HEK293 (cell line): ENCODE measurements around the gene CHN2.

Source experiments
- CTCF ChIA-PET: fragments of 350-600 bp; formaldehyde crosslinking; extraction: SDS; loops from one replicate; lab custom pipeline; 2021; ENCODE audit warnings: antibody characterized with exemption; lab: Yijun Ruan, JAX
- POLR2A ChIA-PET: fragments of 300-600 bp; formaldehyde crosslinking; extraction: SDS; loops from one replicate; lab custom pipeline; 2020; ENCODE audit warnings: antibody characterized with exemption, inconsistent platforms; lab: Yijun Ruan, JAX
- H3K27ac ChIP-seq: fragments of 200-500 bp; sonication (Bioruptor generic); 2 replicates; pipeline ENCODE4 v1.5.1; 2014; ENCODE audit warnings: low read depth, low read length, control low read depth, inconsistent platforms; ENCODE audit errors: extremely low read depth
- H3K36me3 ChIP-seq, 2 experiments: fragments of 200-500 bp in 1 of 2; sonication (Bioruptor generic) in 1 of 2; 1 replicate in 1 of 2; 2 replicates in 1 of 2; pipeline ENCODE4 v1.5.1; 2014 to 2017; ENCODE audit warnings: inconsistent platforms in 2 of 2, low read length in 2 of 2; ENCODE audit not compliant: control insufficient read depth in 2 of 2, insufficient read depth in 1 of 2
- H3K4me1 ChIP-seq: fragments of 200-500 bp; sonication (Bioruptor generic); 2 replicates; pipeline ENCODE4 v1.5.1; 2014; ENCODE audit warnings: mild to moderate bottlenecking, low read length, inconsistent platforms; ENCODE audit not compliant: control insufficient read depth, insufficient read depth
- H3K4me3 ChIP-seq: 2 replicates; pipeline ENCODE4 v1.5.1; 2011; ENCODE audit warnings: low read depth, mild to moderate bottlenecking, control low read depth, low read length, moderate library complexity
- H3K9me3 ChIP-seq: fragments of 200-500 bp; sonication (Bioruptor generic); 2 replicates; pipeline ENCODE4 v1.5.1; 2014; ENCODE audit warnings: low read depth, low read length, inconsistent platforms; ENCODE audit not compliant: control insufficient read depth, insufficient read depth
- AEBP2 ChIP-seq: fragments of 450-650 bp; formaldehyde crosslinking; IDR thresholded peaks from 2 replicates; pipeline ENCODE4 v1.5.1; 2016; ENCODE audit warnings: missing biosample characterization, missing genetic modification characterization, borderline replicate concordance
- BCL11B ChIP-seq: fragments of 450-650 bp; formaldehyde crosslinking; IDR thresholded peaks from 2 replicates; pipeline ENCODE4 v1.5.1; 2016; ENCODE audit warnings: low read depth, missing biosample characterization, missing genetic modification characterization
- PRDM4 ChIP-seq: fragments of 450-650 bp; formaldehyde crosslinking; IDR thresholded peaks from 2 replicates; pipeline ENCODE4 v1.5.1; 2017; ENCODE audit warnings: missing biosample characterization, missing genetic modification characterization
- PRDM6 ChIP-seq: fragments of 450-650 bp; formaldehyde crosslinking; IDR thresholded peaks from 2 replicates; pipeline ENCODE4 v1.5.1; 2017; ENCODE audit warnings: missing biosample characterization, missing genetic modification characterization
- SETDB1 ChIP-seq: IDR thresholded peaks from one replicate; pipeline ENCODE4 v1.6.1; 2017; ENCODE audit warnings: mild to moderate bottlenecking, low read length, moderate library complexity, mixed read lengths; ENCODE audit not compliant: insufficient read length
- YY1 ChIP-seq: fragments of 450-650 bp; formaldehyde crosslinking; IDR thresholded peaks from 2 replicates; pipeline ENCODE4 v1.5.1; 2018; ENCODE audit warnings: missing biosample characterization, missing genetic modification characterization
- ZBTB20 ChIP-seq: fragments of 450-650 bp; formaldehyde crosslinking; IDR thresholded peaks from 2 replicates; pipeline ENCODE4 v1.5.1; 2016; ENCODE audit warnings: missing biosample characterization, missing genetic modification characterization
- ZFP41 ChIP-seq: fragments of 450-650 bp; formaldehyde crosslinking; IDR thresholded peaks from 2 replicates; pipeline ENCODE4 v1.5.1; 2016; ENCODE audit warnings: missing biosample characterization, missing genetic modification characterization, borderline replicate concordance
- ZNF155 ChIP-seq: fragments of 450-650 bp; formaldehyde crosslinking; IDR thresholded peaks from 2 replicates; pipeline ENCODE4 v1.5.1; 2016; ENCODE audit warnings: missing biosample characterization, missing genetic modification characterization
- ZNF341 ChIP-seq: fragments of 450-650 bp; formaldehyde crosslinking; IDR thresholded peaks from 2 replicates; pipeline ENCODE4; 2016; ENCODE audit warnings: low read depth, missing biosample characterization, missing genetic modification characterization
- ZNF391 ChIP-seq: fragments of 450-650 bp; formaldehyde crosslinking; IDR thresholded peaks from 2 replicates; pipeline ENCODE4 v1.5.1; 2016; ENCODE audit warnings: low read depth, missing biosample characterization, missing genetic modification characterization, borderline replicate concordance
- ZNF449 ChIP-seq: fragments of 450-650 bp; formaldehyde crosslinking; IDR thresholded peaks from 2 replicates; pipeline ENCODE4 v1.5.1; 2017; ENCODE audit warnings: missing biosample characterization, mild to moderate bottlenecking, missing genetic modification characterization, moderate library complexity
- ZNF513 ChIP-seq: fragments of 450-650 bp; IDR thresholded peaks from 2 replicates; pipeline ENCODE4 v1.5.1; 2018; ENCODE audit warnings: missing biosample characterization, missing genetic modification characterization
- ZNF529 ChIP-seq: fragments of 450-650 bp; formaldehyde crosslinking; IDR thresholded peaks from 2 replicates; pipeline ENCODE4 v1.5.1; 2017; ENCODE audit warnings: missing genetic modification characterization, missing biosample characterization; ENCODE audit not compliant: insufficient replicate concordance
- ZNF561 ChIP-seq: fragments of 450-650 bp; IDR thresholded peaks from 2 replicates; pipeline ENCODE4 v1.5.1; 2018; ENCODE audit warnings: missing biosample characterization, missing genetic modification characterization, borderline replicate concordance
- ZNF791 ChIP-seq: fragments of 450-650 bp; formaldehyde crosslinking; IDR thresholded peaks from 2 replicates; pipeline ENCODE4 v1.5.1; 2016; ENCODE audit warnings: missing biosample characterization, missing genetic modification characterization

Gene CHN2

GRCh38 chr7:29511337-29511736, 316.8 kb downstream of the CHN2 start:
- H3K9me3 ChIP-seq = no peaks in the 10 kb centered on the region
- POLR2A ChIA-PET = no interaction called here
- CTCF ChIA-PET = no interaction called here
- H3K27ac ChIP-seq = no peak overlapping the region
- no peaks in the 10 kb centered on the region for H3K4me1 ChIP-seq
- H3K36me3 ChIP-seq = no peaks in the 10 kb centered on the region
- TF ChIP-seq ZNF791 (tag by site-specific recombination) (no peak), ZNF449 (tag by site-specific recombination) (no peak), AEBP2 (tag by site-specific recombination) (no peak), ZNF513 (tag by site-specific recombination) (no peak), ZFP41 (tag by site-specific recombination) (no peak)
- TF ChIP-seq, all 188 proteins: peak for 0
- H3K4me3 ChIP-seq = no peak overlapping the region

GRCh38 chr7:29511851-29512250, 317.3 kb downstream of the CHN2 start:
- H3K27ac ChIP-seq = no peak overlapping the region
- no peak for TF ChIP-seq PRDM6 (tag by site-specific recombination)
- no peak for TF ChIP-seq ZBTB20 (tag by site-specific recombination)
- TF ChIP-seq YY1 (tag by site-specific recombination) = no peak
- TF ChIP-seq ZNF341 = no peak
- no peak for TF ChIP-seq ZNF529 (tag by site-specific recombination)
- TF ChIP-seq BCL11B (tag by site-specific recombination) = no peak
- TF ChIP-seq SETDB1 = no peak
- TF ChIP-seq PRDM4 = no peak
- no peak for TF ChIP-seq ZNF155 (tag by site-specific recombination)
- no peak for TF ChIP-seq ZNF561 (tag by site-specific recombination)
- TF ChIP-seq ZNF391 (tag by site-specific recombination) = no peak
- CTCF ChIA-PET = no interaction called here
- no peaks in the 10 kb centered on the region for H3K9me3 ChIP-seq
- H3K36me3 ChIP-seq = no peaks in the 10 kb centered on the region
- H3K4me3 ChIP-seq = no peak overlapping the region
- POLR2A ChIA-PET = no interaction called here
- no peaks in the 10 kb centered on the region for H3K4me1 ChIP-seq
